Fibroblast of lung (primary cell): ENCODE measurements around the gene SHPK.

ENCODE experiments used
- CTCF ChIP-seq, 2 donors: IDR thresholded peaks in 1 of 2; conservative IDR thresholded peaks in 1 of 2; 1 replicate in 1 of 2; 2 replicates in 1 of 2; pipeline ENCODE4 v1.5.1; 2011 to 2012; ENCODE audit warnings: low read length in 2 of 2, control low read depth in 1 of 2, inconsistent platforms in 1 of 2, low read depth in 1 of 2, mild to moderate bottlenecking in 1 of 2
- EZH2 ChIP-seq: IDR thresholded peaks from 2 replicates; pipeline ENCODE4 v1.5.1; 2012; ENCODE audit warnings: low read length, control low read depth, mild to moderate bottlenecking; ENCODE audit errors: missing control alignments

GRCh38 chr17:3573246-3574100 is 62.6 kb downstream of the SHPK start:
- TF ChIP-seq CTCF (conservative IDR thresholded peaks at IDR 0.05 in 1 of 2, IDR thresholded peaks at IDR 0.05 in 1 of 2; ENCODE audit: low read depth in 1 of 2, low read length in 2 of 2) (no peak), EZH2 (no peak)
